ENCODE measurements around the gene PPEF1. TPM values are rescaled to one million over a fixed set of nuclear protein-coding genes. Genes with fewer than 3 reads are reported as not detected.

The PPEF1 gene
- total and polyA plus RNA-seq, 2 of the 8 experiments (the other 6 are each of a cell fraction or from before 2014, with no cell fraction given), result 0.08 to 0.30 TPM

GRCh38 chrX:18719852-18720251 is 12.4 kb downstream of the PPEF1 start:
- H3K79me2 ChIP-seq (ENCODE audit: control insufficient read depth in 1 of 2, insufficient read depth in 2 of 2, low read length in 2 of 2), result no peaks in the 10 kb centered on the region
- H3K23me2 ChIP-seq (ENCODE audit: low read depth, low read length), result no peaks in the 10 kb centered on the region

More at GRCh38 chrX:18719852-18720251, 12.4 kb downstream of the PPEF1 start:
- Histone ChIP-seq H3K23ac (ENCODE audit: insufficient read length) (no peak overlapping the region), H3K9me3 (ENCODE audit: insufficient read depth in 2 of 2, low read depth in 1 of 2, low read length in 1 of 2) (no peaks in the 10 kb centered on the region), H2BK20ac (ENCODE audit: low read length) (no peak overlapping the region), H4K8ac (ENCODE audit: extremely low read depth, insufficient read depth, low read length) (no peak overlapping the region), H2AFZ (ENCODE audit: low read length) (no peak overlapping the region), H3K14ac (ENCODE audit: insufficient read length) (no peak overlapping the region), H2BK120ac (replicated peaks; ENCODE audit: low read depth, low read length) (no peak overlapping the region), H4K91ac (replicated peaks; ENCODE audit: insufficient read length, low read length) (no peak overlapping the region), H4K5ac (ENCODE audit: insufficient read length, low read depth, low read length) (no peak overlapping the region), H3K4me2 (ENCODE audit: insufficient read depth in 1 of 2, low read depth in 2 of 2, low read length in 2 of 2) (no peak overlapping the region), H3K27ac (ENCODE audit: low read depth, low read length) (no peak overlapping the region), H3K4ac (replicated peaks; ENCODE audit: insufficient read length, low read depth, low read length) (no peak overlapping the region), H3K27me3 (replicated peaks in 1 of 4; ENCODE audit: control insufficient read depth in 3 of 4, extremely low read depth in 1 of 4, insufficient read depth in 3 of 4, low read length in 3 of 4) (no peaks in the 10 kb centered on the region), H3K4me3 (ENCODE audit: extremely low read depth in 1 of 4, insufficient read depth in 2 of 4, low read depth in 3 of 4, low read length in 4 of 4) (no peak overlapping the region), H2AK5ac (ENCODE audit: low read depth, low read length) (no peak overlapping the region), H4K20me1 (replicated peaks in 1 of 2; ENCODE audit: control insufficient read depth in 1 of 2, insufficient read depth in 2 of 2, low read length in 2 of 2) (no peaks in the 10 kb centered on the region), H2BK12ac (ENCODE audit: low read depth, low read length) (no peak overlapping the region), H2BK15ac (ENCODE audit: low read length) (no peak overlapping the region), H3K9ac (replicated peaks in 1 of 4; ENCODE audit: extremely low read depth in 1 of 4, low read depth in 3 of 4, low read length in 3 of 4) (no peak overlapping the region), H3K36me3 (ENCODE audit: control insufficient read depth in 2 of 4, insufficient read depth in 4 of 4, low read length in 3 of 4) (no peaks in the 10 kb centered on the region), H3K56ac (replicated peaks; ENCODE audit: insufficient read length, low read depth, low read length) (no peak overlapping the region), H2BK5ac (ENCODE audit: low read depth, low read length) (no peak overlapping the region), H3K4me1 (replicated peaks in 1 of 4; ENCODE audit: control insufficient read depth in 3 of 4, insufficient read depth in 4 of 4, low read length in 3 of 4) (no peaks in the 10 kb centered on the region), H3K18ac (ENCODE audit: extremely low read depth, low read length) (no peak overlapping the region), H3K79me1 (ENCODE audit: low read depth, low read length) (no peaks in the 10 kb centered on the region)
- no peak for FAIRE-seq
- 89% methylated on average over 3 of the region's 4 CpGs; no CpG with 5 or more reads in 1 of the 2 experiments for WGBS, 2 experiments (ENCODE audit: extremely low coverage in 1 of 2, insufficient coverage in 1 of 2, insufficient read length in 1 of 2, insufficient replicate concordance in 2 of 2, low coverage in 1 of 2, low lambda C conversion rate in 2 of 2, missing lambda C conversion rate in 1 of 2)
- CTCF ChIA-PET (ENCODE audit: partially characterized antibody), result no interaction called here
- POLR2A ChIA-PET (ENCODE audit: partially characterized antibody), result interaction anchor here (0.7 kb wide), 1 partner anchor 290 kb away, joined by 3 read pairs; no protein-coding TSS in a partner anchor
- DNase-seq (ENCODE audit: low read depth in 1 of 2, low spot score in 2 of 2), result no peak
- TF ChIP-seq BRCA1 (IDR thresholded peaks at IDR 0.05; ENCODE audit: low read depth, low read length) (no peak), USF2 (IDR thresholded peaks at IDR 0.05; ENCODE audit: low read length) (no peak)

Measured in H1 (cell line).